ENCODE data around the gene NCOA7.

The NCOA7 gene

DNA sequence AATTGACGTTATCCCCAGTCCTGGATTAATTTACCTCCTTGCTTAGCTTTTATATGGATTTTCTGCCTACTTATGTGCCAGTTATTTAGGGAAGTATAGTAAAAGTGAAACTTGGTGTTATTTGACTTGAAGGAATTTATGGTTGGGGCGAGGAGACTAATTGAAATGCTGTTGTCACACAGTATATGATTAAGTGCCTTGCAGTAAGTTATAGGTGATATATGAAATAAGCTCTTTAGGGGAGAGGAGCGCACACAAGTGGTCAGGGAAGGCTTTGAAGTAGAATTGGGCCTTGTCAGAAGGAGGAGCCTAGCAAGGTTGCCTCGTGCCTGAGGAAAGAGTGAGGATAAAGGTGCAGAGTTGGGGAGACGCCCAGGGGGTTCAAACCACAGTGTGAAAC lies 20.5 kb downstream of the NCOA7 start:
- DNase-seq (ENCODE audit: low spot score), result no peak

DNA sequence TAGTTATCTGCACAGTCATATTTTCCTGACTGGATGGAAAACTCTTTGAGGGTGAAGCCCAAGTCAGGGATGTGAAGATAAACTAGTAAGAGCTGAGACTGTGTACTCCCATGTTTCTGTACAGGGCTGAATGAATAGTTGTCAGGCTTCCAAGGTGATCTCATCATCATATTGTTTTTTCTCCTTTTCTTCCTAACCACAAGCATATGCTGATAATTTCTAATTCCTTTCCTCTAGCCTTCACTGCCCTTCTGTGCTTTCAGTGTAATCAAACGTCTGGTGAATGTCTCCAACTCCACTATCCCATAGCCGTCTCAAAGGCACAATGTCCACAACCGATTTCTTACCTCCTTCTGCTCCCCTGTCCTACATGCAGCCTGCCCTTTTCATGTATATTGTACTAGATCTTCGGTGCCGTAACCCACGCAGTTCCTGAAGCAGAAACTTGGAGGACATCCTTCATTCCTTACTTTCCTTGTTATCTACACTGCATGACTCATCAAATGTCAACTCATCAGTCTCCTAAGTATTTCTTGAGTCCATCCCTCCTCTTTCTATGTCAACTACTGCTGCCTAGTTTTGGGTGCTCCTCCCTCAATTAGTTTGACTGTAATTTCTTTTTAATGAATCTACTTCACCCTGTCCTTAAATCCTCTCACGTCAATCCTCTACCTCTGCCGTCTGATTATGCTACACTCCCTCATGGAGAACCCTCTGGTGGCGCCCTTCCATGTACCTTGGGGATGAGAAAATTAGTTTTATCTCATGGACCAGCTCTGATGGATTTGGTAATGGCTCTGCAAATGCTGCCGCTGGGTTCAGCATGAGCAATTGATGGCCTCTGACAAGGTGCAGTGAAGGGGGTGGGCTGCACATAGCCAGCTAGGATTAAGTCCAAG lies 21.9 kb downstream of the NCOA7 start:
- peak; percentile 59 for DNase-seq (ENCODE audit: low spot score)

DNA sequence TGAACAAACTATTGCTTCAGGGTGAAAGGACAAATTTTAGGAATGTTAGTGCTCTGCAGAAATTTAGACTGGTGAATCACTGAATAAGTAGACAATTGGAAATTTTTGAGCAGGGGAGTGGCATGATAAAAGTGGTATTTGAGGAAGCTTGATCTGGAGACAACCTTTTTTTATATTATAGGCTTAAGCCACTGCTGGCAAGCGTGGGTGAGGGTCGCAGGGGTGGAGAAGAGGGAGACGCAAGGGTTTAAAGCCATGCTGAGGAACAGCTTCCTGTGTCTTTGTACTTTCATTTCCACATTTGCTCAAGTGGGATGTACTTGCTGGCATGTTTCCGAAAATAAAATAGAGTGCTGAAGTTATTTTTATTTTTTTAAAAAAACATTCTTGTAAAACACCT lies 23.7 kb downstream of the NCOA7 start:
- DNase-seq (ENCODE audit: low spot score), result no peak

DNA sequence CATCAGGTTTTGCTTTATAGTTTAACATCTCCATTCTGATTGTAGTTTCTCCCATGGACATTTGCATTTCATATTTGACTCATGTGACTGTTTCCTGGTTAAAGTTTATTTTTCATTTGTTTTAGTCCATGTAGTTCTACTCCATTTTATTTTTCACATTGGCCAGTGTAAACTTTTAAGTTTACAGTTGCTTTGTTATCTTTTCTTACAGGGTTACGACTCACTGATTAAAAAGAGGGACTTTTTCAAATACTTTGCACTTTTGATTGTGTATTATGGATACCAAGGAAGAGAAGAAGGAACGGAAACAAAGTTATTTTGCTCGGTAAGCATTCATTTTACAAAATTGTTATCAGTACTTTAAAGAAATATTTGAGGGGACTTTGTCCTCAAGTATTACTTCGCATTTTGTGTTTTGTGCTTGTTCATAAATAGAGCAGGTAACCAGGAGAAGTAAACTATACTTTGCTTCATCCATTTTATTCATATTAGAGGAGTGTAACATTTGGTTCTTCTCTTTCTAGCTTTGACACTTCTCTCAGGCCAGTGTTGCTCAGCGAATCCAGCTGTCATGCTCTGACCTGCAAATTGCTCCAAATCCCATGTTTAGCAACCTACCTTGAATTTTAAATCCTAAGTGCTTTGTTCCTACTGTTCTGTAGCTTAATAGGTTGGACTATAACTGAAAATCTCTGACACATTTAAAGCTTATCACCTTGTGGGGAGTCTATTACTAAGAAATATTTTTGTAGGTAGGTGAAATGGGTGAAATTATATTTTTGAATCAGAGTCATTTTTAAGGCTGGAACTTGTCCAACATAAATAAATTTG lies 24.5 kb downstream of the NCOA7 start:
- no peak for DNase-seq (ENCODE audit: low spot score)

DNA sequence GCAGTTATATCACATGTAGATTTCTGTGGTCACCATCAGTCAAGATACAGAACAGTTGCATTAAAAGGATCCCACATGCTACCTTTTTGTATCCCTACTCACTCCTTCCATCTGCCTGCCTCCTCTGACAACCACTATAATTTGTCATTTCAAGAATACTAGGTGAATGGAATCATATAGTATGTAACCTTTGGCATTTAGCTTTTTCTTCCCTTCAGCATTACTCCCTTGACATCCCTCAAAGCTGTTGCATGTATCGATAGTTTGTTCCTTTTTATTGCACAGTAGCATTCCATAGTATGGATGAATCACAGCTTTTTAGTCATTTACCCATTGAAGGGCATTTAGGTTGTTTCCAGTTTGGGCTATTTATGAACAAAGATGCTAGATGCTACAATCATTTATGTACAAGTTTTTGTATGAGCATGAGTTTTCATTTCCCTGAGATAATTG lies 26.1 kb downstream of the NCOA7 start:
- DNase-seq (ENCODE audit: low spot score), result no peak

DNA sequence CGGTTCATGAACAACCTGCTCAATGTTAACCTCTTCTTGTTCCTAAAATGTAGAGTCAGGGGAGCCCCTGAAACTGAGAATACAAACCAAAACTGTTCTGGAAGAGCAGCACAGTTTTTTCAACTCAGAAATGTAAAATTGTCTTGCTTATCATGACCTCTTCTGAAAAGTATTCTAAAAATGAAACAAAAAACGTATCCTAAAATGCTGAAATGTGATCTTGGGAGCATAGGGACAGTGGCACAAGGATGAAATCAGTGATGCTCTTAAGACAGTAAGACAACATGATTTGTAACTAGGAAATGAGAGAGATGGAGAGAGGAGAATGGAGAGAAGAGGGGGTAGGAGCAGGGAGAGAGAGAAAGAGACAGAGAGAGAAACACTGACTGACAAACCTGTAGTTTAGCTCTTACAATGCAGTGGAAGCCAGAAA lies 27.5 kb downstream of the NCOA7 start:
- no peak for DNase-seq (ENCODE audit: low spot score)

DNA sequence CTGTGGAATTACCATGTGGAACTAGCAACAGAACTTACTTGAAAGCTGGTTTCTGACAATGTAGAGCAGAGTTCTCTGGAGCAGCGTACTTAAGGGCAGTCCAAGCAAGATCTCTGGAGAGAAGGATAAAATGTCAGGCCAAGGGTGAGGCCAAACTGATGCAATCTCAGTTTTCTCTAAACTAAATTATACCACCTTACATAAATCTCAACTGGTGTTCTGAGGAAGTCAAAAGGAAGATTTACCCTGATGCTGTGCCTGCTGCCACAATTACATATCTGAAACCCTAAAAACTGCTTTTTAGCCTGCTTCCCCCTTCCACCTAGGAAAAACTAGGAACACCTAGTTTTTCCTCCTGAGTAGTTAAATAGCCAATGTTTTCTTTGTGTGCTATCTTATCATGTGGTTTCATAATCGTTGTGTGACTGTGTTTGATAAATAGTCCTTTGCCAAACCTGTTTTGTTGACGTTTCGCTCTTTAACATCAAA lies 28.1 kb downstream of the NCOA7 start:
- DNase-seq (ENCODE audit: low spot score), result peak; percentile 36

DNA sequence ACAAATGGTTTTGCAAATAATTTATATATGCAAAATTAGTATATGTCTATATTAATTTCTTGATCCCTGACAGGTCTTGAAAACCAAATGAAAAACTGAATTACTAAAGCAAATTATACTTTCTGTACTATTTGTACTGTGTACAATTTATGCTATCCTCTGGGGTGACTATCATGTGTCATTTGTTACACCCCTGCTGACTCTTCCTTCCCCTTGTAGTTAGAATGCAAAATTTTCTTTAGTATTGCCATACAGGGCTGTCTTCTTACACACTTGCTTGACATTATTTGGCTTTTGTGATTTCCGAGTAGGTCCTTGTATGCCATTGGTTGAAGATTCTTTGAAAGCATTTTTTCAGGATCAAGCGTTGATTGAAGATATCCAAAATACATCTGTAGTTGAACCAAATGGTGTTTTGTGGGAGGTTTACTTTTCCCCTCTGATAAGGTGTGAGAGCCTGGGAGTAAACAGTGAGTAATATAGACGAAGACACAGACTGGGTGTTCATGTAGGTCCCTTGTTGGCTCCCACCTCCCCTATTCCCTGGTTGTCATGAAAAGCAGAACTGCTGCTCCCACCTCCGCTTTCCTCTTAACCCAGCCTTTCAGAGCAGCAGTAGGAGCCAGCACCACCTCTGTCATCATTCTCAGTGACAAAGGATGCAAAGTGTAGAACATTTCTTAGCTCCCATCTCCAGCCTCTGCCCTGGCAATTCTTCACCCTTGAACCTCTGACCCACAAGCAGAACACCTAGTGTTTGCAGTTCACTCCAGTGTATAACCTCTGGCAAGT lies 29.0 kb downstream of the NCOA7 start:
- DNase-seq (ENCODE audit: low spot score), result no peak

DNA sequence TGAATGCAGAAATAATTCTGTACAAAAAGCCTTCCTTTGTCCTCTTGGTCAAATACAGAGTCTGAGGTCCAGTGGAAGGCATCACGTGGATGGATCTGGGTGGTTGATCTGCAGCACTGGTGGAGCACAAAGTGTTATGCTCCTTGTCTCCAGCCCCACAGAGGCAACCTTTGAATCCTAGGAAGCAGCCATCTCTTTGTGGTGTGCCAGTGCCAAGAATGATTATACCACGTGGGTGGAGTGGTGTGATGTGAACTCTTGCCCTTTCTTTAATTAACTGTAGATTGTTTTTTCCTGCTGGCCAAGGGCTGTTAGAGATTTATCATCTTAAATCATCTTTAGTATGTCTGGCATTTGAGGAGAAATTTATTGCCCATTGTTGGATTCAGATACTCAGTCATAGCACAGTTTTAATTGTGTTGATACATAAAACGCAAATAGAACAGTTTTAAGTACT lies 31.1 kb downstream of the NCOA7 start:
- peak; percentile 79 for DNase-seq (ENCODE audit: low spot score)

DNA sequence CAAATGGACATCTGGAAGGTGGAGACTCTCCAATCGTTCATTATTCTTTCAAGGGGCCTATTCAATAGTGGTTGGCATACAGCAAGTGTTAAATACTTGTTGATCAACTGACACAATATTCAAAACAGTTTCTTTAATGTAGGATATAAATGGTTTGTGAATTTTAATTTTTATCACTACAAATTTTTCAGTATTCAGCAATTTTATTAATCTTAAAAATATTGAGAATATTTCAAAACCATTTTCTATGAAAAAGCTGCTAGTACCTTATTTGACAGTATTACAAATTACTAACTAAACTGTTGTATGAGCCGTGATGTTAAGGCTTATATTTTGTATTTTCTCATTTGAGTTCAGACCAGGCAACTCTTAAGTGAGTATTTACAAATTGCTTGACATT lies 32.4 kb downstream of the NCOA7 start:
- DNase-seq (ENCODE audit: low spot score), result no peak

DNA sequence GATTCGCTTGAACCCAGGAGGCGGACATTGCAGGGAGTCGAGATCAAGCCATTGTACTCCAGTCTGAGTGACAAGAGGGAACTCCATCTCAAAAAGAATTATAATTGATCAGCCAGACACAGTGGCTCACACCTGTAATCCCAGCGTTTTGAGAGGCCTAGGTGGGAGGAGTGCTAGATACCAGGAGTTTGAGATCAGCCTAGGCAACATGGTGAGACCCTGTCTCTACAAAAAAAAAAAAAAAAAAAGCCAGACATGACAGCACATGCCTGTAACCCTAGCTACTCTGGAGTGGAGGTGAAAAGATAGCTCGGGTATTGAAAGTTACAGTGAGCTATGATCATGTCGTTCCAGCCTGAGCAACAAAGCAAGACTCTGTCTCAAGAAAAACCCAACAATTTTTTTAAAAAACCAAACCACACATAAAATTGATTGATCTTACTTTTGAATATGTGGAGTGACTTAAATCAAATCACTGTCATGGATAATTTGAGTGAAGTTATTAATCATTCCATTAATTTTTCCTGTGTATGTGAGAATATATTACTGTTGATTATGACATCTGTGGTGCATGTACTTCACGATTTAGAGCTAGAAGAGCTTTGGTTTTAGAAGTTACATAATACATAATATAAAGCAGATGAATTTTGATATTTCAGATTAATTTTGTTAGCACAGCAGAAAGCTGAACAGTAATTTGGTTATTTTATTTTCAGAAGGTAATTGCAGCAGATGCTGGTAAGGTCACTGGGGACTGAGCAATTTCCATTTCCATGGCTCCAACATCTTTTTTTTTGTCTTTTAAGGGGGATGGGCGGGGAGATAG lies 34.4 kb downstream of the NCOA7 start:
- DNase-seq (ENCODE audit: low spot score), result peak; percentile 64

DNA sequence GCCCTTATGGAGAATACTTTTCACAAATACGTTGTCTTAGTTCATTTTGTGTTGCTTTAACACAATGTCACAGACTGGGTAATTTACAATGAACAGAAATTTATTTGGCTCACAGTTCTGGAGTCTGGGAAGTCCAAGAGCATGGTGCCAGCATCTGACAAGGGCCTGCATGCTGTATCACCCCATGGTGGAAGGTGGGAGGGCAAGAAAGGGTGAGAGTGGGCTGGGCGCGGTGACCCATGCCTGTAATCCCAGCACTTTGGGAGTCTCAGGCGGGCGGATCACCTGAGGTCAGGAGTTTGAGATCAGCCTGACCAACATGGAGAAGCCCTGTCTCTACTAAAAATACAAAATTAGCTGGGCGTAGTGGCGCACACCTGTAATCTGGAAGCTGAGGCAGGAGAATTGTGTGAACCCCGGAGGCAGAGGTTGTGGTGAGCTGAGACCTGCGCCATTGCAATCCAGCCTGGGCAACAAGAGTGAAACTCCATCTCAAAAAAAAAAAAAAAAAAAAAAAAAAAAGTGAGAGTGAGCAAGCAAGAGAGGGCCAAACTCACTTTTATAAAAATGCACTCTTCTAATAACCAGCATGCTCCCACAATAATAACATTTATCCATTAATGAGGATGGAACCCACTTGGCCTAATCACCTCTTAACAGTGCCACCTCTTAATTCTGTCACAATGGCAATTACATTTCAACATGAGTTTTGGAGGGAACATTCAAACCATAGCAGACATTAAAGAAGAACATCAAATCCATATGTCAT lies 36.1 kb downstream of the NCOA7 start:
- no peak for DNase-seq (ENCODE audit: low spot score)

DNA sequence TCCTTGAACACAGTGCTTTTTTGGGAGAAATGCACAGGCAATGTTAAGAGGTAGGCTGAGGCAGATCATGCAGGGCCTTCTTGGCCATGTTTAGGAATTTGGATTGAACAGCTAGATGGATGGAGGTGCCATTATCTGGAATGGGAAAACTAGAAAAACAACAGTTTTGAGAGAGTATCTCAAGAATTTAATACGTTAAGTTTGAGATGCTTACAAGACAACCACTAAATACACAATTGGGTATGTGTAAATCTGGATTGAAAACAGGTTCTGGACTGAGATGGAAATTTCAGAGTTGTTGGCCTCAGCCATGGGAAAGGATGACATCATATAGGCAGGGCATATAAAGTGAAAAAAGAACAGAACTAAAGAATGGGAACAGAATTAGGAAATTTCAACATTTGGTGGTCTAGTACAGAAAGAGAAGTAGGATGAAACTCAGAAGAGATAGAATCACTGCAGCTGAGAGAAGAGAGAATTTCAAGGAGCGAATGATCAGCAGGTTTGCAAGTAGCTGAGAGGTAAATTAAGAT lies 37.1 kb downstream of the NCOA7 start:
- no peak for DNase-seq (ENCODE audit: low spot score)

DNA sequence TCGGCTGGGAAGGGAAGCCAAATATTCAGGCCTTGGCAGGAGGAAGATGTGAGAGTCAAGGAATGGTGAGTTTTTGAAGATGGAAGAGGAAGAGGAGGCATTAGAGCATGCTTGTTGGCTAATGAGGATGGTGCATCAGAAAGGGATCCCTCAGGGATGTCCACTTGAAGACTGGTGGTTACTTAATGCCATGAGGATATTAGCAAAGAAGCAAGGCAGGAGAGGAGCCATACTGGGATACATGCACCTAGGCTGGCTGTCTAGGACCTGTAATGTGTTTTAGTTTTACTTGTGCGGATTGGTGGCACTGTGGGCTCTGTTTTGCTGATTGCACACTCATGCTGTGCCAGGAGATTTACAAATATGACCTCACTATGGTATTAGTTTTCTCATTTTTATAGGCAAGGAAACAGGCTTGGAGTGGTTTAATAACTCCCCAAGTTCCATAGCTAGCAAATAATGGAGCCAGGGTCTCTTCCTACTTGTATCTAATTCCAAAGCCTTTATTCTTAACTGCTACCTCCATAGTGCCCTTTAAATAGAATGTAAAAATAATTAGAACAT lies 37.8 kb downstream of the NCOA7 start:
- no peak for DNase-seq (ENCODE audit: low spot score)

DNA sequence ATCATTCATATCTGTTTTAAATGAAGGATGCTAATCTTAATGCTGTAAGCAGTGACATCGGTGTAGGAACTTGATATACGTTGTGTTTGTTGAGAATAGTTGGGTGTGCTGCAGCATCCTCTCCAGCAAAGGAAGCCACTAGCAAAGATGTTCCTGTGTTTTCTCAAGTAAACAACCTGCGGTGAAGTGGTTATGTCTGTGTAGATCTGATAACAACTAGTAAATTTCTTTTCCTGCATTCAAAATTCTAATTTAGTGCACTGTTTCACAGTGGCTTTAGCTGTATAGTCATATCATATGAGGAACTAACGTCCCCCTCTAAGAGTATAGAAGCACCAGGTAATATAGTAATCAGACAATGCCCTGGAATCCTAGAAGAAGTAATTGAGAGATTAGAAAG lies 38.7 kb downstream of the NCOA7 start:
- DNase-seq (ENCODE audit: low spot score), result no peak

DNA sequence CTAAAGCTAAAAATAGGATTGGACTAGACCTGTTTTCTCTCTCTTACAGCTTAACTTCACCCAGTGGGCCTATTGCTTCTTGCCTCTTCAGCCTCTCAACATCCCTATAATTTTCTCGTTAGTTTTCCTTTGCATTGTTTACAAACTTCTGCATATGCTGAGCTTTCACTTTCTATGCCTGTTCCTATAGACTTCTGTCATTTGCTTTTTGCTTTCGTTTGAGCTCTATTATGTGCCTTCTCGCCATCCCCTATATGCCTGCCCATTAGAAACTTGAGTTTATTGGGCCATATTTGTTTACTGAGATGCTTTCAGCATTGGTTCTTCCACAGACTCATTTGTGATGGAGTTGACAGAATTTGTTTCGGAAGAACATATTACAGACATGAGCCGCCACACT lies 40.9 kb downstream of the NCOA7 start:
- DNase-seq (ENCODE audit: low spot score), result no peak

DNA sequence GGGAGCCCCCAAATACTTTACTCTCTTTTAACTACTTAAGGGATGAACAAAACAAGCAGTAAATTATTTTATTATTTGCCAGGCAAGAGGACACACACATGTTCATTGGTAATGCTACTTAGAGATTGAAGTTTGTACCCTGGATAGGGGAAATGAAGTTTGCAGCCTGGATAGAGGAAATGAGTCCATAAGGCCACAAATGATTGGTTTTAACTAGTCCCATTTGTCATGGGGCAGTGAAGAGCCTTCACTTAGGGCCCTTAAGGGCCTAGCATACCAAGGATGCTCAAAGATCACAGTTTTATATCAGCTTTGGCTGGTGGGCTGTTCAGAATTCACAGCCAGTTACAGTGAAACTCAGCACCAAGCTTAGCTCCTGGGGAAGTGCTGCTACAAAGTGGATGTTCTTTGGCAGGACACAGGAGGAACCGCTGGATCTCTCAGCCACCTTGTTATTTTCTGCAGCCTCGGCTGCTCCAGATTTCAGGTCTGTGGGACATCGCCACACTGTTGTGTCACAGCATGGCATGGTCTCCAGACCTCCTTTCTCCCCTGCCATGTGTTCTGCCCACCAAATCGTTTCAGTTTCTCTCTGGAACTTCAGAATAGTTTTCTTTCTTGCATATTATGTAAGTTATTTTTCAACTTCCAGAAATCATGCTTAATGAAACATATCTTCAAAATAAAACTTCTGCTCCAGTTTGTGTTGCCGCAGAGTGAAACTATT lies 41.8 kb downstream of the NCOA7 start:
- no peak for DNase-seq (ENCODE audit: low spot score)

DNA sequence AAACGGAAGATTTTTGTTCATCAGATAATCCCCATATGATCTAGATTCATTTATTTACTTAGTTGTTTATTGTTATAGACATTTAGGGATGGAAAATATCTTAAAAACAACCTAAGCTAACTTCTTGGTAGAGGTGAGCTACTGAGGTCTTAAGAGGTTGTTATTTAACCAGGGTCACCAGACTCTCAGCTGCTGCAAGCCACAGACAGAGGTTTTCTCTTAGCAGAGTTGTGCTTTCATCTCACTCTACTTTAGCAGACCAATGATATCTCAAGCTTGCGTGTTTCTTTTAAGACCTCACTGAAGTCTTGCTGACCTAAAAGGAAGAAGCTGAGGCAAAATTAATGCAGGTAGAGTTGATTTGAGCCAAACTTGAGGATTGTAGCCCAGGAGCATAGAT lies 43.6 kb downstream of the NCOA7 start:
- no peak for DNase-seq (ENCODE audit: low spot score)

All from SK-N-DZ (cell line).